ENCODE data around the gene PHYKPL.

- TF ChIP-seq CTCF (IDR thresholded peaks at IDR 0.05) (no peak), EZH2phosphoT487 (IDR thresholded peaks at IDR 0.05) (no peak)
Measured at GRCh38 chr5:178266581-178266980, 34.0 kb upstream of the PHYKPL start.
